SH-SY5Y (cell line): ENCODE measurements around the gene CPNE5.

Experiments
- GATA2 ChIP-seq: IDR thresholded peaks from 2 replicates; pipeline ENCODE4 v1.6.1; 2011; ENCODE audit warnings: mild to moderate bottlenecking, low read depth, low read length
- GATA3 ChIP-seq: IDR thresholded peaks from 2 replicates; pipeline ENCODE4 v1.6.1; 2011; ENCODE audit warnings: low read depth, mild to moderate bottlenecking, low read length, moderate library complexity

GRCh38 chr6:36798852-36799251, 40.4 kb downstream of the CPNE5 start:
- TF ChIP-seq GATA2 (no peak), GATA3 (no peak)
